HG03457 (cell line): ENCODE data around the gene USP12.
"Not testable (repeated sequence)": the region's sequence is repeated elsewhere in the genome, so short reads cannot be mapped to it uniquely, and the experiment has no call there.

Experiments used
- ATAC-seq: cut with Tn5 transposase; IDR thresholded peaks from one replicate; pipeline ENCODE4 v1.9.1; 2021; ENCODE audit warnings: moderate number of reproducible peaks; ENCODE audit not compliant: unreplicated experiment

USP12 gene

GRCh38 chr13:27151798-27152599 is 19.6 kb downstream of the USP12 start:
- no peak for ATAC-seq

- no peak for ATAC-seq
Measured at GRCh38 chr13:27149702-27150101, 21.9 kb downstream of the USP12 start.

- no peak for ATAC-seq
Measured at GRCh38 chr13:27148900-27149299, 22.7 kb downstream of the USP12 start.

GRCh38 chr13:27147530-27148170 is 24.0 kb downstream of the USP12 start:
- ATAC-seq = no peak

- no peak for ATAC-seq
Measured at GRCh38 chr13:27141746-27142145, 29.9 kb downstream of the USP12 start.

GRCh38 chr13:27141159-27141558 is 30.5 kb downstream of the USP12 start:
- ATAC-seq = not testable (repeated sequence)

- no peak for ATAC-seq
Measured at GRCh38 chr13:27140060-27140459, 31.6 kb downstream of the USP12 start.

- no peak for ATAC-seq
Measured at GRCh38 chr13:27139565-27139964, 32.0 kb downstream of the USP12 start.

- no peak for ATAC-seq
Measured at GRCh38 chr13:27138457-27139093, 33.0 kb downstream of the USP12 start.

- no peak for ATAC-seq
Measured at GRCh38 chr13:27137759-27138158, 33.9 kb downstream of the USP12 start.

GRCh38 chr13:27135023-27135422 is 36.6 kb downstream of the USP12 start:
- no peak for ATAC-seq

- no peak for ATAC-seq
Measured at GRCh38 chr13:27133889-27134288, 37.7 kb downstream of the USP12 start.

- ATAC-seq = no peak
Measured at GRCh38 chr13:27132538-27132937, 39.1 kb downstream of the USP12 start.

- ATAC-seq = no peak
Measured at GRCh38 chr13:27131906-27132305, 39.7 kb downstream of the USP12 start.

GRCh38 chr13:27130979-27131623 is 40.5 kb downstream of the USP12 start:
- peak; percentile 89 for ATAC-seq

- no peak for ATAC-seq
Measured at GRCh38 chr13:27130223-27130978, 41.2 kb downstream of the USP12 start.

GRCh38 chr13:27128825-27129627 is 42.6 kb downstream of the USP12 start:
- no peak for ATAC-seq

GRCh38 chr13:27126859-27127258 is 44.8 kb downstream of the USP12 start:
- no peak for ATAC-seq

GRCh38 chr13:27125357-27126282 is 46.0 kb downstream of the USP12 start:
- no peak for ATAC-seq
